Panc1 (cell line): Measurements from ENCODE around the gene FBXL22.

ENCODE experiments used
- TCF7L2 ChIP-seq: IDR thresholded peaks from 2 replicates; pipeline ENCODE4 v1.6.1; 2011; ENCODE audit warnings: mild to moderate bottlenecking, low read depth, low read length, inconsistent platforms
- TF ChIP-seq, protein P1 (sequence below): fragments of 450-650 bp; IDR thresholded peaks from 2 replicates; pipeline ENCODE4 v1.5.1; 2017; ENCODE audit warnings: mild to moderate bottlenecking

GRCh38 chr15:63551400-63551799 is 45.8 kb upstream of the FBXL22 start:
- TF ChIP-seq, protein P1, sequence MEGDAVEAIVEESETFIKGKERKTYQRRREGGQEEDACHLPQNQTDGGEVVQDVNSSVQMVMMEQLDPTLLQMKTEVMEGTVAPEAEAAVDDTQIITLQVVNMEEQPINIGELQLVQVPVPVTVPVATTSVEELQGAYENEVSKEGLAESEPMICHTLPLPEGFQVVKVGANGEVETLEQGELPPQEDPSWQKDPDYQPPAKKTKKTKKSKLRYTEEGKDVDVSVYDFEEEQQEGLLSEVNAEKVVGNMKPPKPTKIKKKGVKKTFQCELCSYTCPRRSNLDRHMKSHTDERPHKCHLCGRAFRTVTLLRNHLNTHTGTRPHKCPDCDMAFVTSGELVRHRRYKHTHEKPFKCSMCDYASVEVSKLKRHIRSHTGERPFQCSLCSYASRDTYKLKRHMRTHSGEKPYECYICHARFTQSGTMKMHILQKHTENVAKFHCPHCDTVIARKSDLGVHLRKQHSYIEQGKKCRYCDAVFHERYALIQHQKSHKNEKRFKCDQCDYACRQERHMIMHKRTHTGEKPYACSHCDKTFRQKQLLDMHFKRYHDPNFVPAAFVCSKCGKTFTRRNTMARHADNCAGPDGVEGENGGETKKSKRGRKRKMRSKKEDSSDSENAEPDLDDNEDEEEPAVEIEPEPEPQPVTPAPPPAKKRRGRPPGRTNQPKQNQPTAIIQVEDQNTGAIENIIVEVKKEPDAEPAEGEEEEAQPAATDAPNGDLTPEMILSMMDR = no peak
- TF ChIP-seq TCF7L2 = no peak
